ENCODE results near the gene AIDA. TPM values are rescaled to one million over a fixed set of nuclear protein-coding genes. Genes with fewer than 3 reads are reported as not detected.

AIDA gene
- total RNA-seq = 10 to 100 TPM; 25.8 to 41.4 (median 36.4) TPM

GRCh38 chr1:222712253-222713090 is at the start of gene AIDA, which contains the start of gene BROX:
TSS of gene AIDA (minus strand) at chr1:222712491. CDS start at chr1:222712317, 174 bp downstream.
TSS of gene BROX (plus strand) at chr1:222712564. CDS start at chr1:222715700, 3,136 bp downstream.
- Histone ChIP-seq H3K4me3 (peak within 1 kb of the TSS; percentile 65 to 90 (median 74)), H3K27me3 (no peaks in the 10 kb centered on the region), H3K4me1 (peaks cover 15 to 35% (median 18%) of the 10 kb centered on the region in 4 donors), H3K27ac (peak within 1 kb of the TSS; percentile 94 to 99 (median 96)), H3K9me3 (no peaks in the 10 kb centered on the region), H3K36me3 (peaks cover 0 to 20% (median 2%) of the 10 kb centered on the region in 4 donors)
- DNase-seq = peak; percentile 96
- WGBS, 2 donors (ENCODE audit: low coverage in 1 of 2) = 0% methylated on average over 31 of the region's 62 CpGs; no CpG with 5 or more reads in 1 of the 2 donors
- intact Hi-C loops (cut with DNase I; ENCODE audit: low total_unique reads) (no loop called here), in situ Hi-C loops (cut with MboI; ENCODE audit: low pct_ligation_motif_present in 1 of 4, low pct_unique_long_range_greater_than_20kb in 1 of 4, low sequenced_read_pairs in 3 of 4) (loop anchor here in 1 of 4 donors (10.0 kb wide), 1 partner anchor 58 kb away; no protein-coding TSS in a partner anchor)
- no peak for TF ChIP-seq EP300 (IDR thresholded peaks at IDR 0.05; ENCODE audit: low read depth)
- TF ChIP-seq POLR2AphosphoS5 (IDR thresholded peaks at IDR 0.05) = peak; percentile 64 to 89 (median 83)
- peak; percentile 53 for TF ChIP-seq POLR2A (IDR thresholded peaks at IDR 0.05)

- no peak overlapping the region for H3K4me3 ChIP-seq
- no peaks in the 10 kb centered on the region for H3K27me3 ChIP-seq
- in situ Hi-C loops (cut with MboI; ENCODE audit: low pct_ligation_motif_present in 1 of 4, low pct_unique_long_range_greater_than_20kb in 1 of 4, low sequenced_read_pairs in 3 of 4) = no loop called here
- peaks cover 0 to 15% (median 0%) of the 10 kb centered on the region in 4 donors for H3K4me1 ChIP-seq
- intact Hi-C loops (cut with DNase I; ENCODE audit: low total_unique reads) = no loop called here
- H3K9me3 ChIP-seq = no peaks in the 10 kb centered on the region
- no peaks in the 10 kb centered on the region for H3K36me3 ChIP-seq
- WGBS, 2 donors (ENCODE audit: low coverage in 1 of 2) = 70 to 83% methylated on average over 1 of the region's 1 CpG
- no peak for DNase-seq
- TF ChIP-seq EP300 (IDR thresholded peaks at IDR 0.05; ENCODE audit: low read depth) (no peak), POLR2AphosphoS5 (IDR thresholded peaks at IDR 0.05) (no peak), POLR2A (IDR thresholded peaks at IDR 0.05) (no peak), CTCF (IDR thresholded peaks at IDR 0.05) (no peak)
- H3K27ac ChIP-seq = no peak overlapping the region
Observed at GRCh38 chr1:222761083-222761482, 48.8 kb upstream of the AIDA start.

- intact Hi-C loops (cut with DNase I; ENCODE audit: low total_unique reads) (loop anchor here (10.0 kb wide), 1 partner anchor 325 kb away; no protein-coding TSS in a partner anchor), in situ Hi-C loops (cut with MboI; ENCODE audit: low pct_ligation_motif_present in 1 of 4, low pct_unique_long_range_greater_than_20kb in 1 of 4, low sequenced_read_pairs in 3 of 4) (no loop called here)
- Histone ChIP-seq H3K4me1 (peaks cover 0 to 15% (median 0%) of the 10 kb centered on the region in 4 donors), H3K36me3 (no peaks in the 10 kb centered on the region), H3K4me3 (no peak overlapping the region), H3K27ac (peak overlapping the region; percentile 74 to 88 (median 77)), H3K27me3 (no peaks in the 10 kb centered on the region), H3K9me3 (no peaks in the 10 kb centered on the region)
- TF ChIP-seq CTCF (IDR thresholded peaks at IDR 0.05) (no peak), EP300 (IDR thresholded peaks at IDR 0.05; ENCODE audit: low read depth) (peak; percentile 50)
- DNase-seq = no peak
- 73 to 74% methylated on average over 3 to 5 of the region's 5 CpGs for WGBS, 2 donors (ENCODE audit: low coverage in 1 of 2)
Observed at GRCh38 chr1:222759451-222760035, 47.3 kb upstream of the AIDA start.

GRCh38 chr1:222757646-222758268 is 45.5 kb upstream of the AIDA start:
- in situ Hi-C loops (cut with MboI; ENCODE audit: low pct_ligation_motif_present in 1 of 4, low pct_unique_long_range_greater_than_20kb in 1 of 4, low sequenced_read_pairs in 3 of 4) = no loop called here
- WGBS, 2 donors (ENCODE audit: low coverage in 1 of 2) = 75 to 76% methylated on average over 6 to 10 of the region's 10 CpGs

More at GRCh38 chr1:222757646-222758268, 45.5 kb upstream of the AIDA start:
- Histone ChIP-seq H3K36me3 (no peaks in the 10 kb centered on the region), H3K9me3 (no peaks in the 10 kb centered on the region), H3K27ac (peak overlapping the region; percentile 74 to 88 (median 77)), H3K4me1 (peaks cover 0 to 15% (median 0%) of the 10 kb centered on the region in 4 donors), H3K27me3 (no peaks in the 10 kb centered on the region), H3K4me3 (no peak overlapping the region)
- DNase-seq = peak; percentile 37
- TF ChIP-seq POLR2A (IDR thresholded peaks at IDR 0.05) (no peak), POLR2AphosphoS5 (IDR thresholded peaks at IDR 0.05) (peak; percentile 87 to 96 (median 93)), EP300 (IDR thresholded peaks at IDR 0.05; ENCODE audit: low read depth) (peak; percentile 99), CTCF (IDR thresholded peaks at IDR 0.05) (no peak)
- intact Hi-C loops (cut with DNase I; ENCODE audit: low total_unique reads) = loop anchor here (10.0 kb wide), 1 partner anchor 327 kb away; no protein-coding TSS in a partner anchor
